Peyer's patch (tissue), 4 donors: ENCODE measurements around the gene METTL22. TPM values are rescaled to one million over a fixed set of nuclear protein-coding genes. Genes with fewer than 3 reads are reported as not detected.

Experiments used
- DNase-seq, 3 donors: peaks; one replicate each; pipeline ENCODE4 v3.0.0-alpha.2; 2017 to 2019
- H3K27ac ChIP-seq, 4 donors: fragments of 200-600 bp; sonication (generic); one replicate each; pipeline ENCODE4 v1.5.1; 2016 to 2019
- H3K27me3 ChIP-seq, 2 donors: fragments of 200-600 bp; sonication (generic); one replicate each; pipeline ENCODE4 v1.5.1; 2019
- H3K36me3 ChIP-seq, 3 donors: fragments of 200-600 bp; sonication (generic); one replicate each; pipeline ENCODE4 v1.5.1; 2016 to 2019
- H3K4me1 ChIP-seq, 4 donors: fragments of 200-600 bp; sonication (generic); one replicate each; pipeline ENCODE4 v1.5.1; 2016 to 2019
- H3K4me3 ChIP-seq, 4 donors: fragments of 200-600 bp; sonication (generic); 1 replicate in 3 of 4; 2 replicates in 1 of 4; pipeline ENCODE4 v1.5.1; 2016 to 2019; ENCODE audit warnings: mild to moderate bottlenecking in 1 of 4
- H3K9me3 ChIP-seq, 4 donors: fragments of 200-600 bp; sonication (generic); one replicate each; pipeline ENCODE4 v1.5.1; 2016 to 2019; ENCODE audit warnings: mild to moderate bottlenecking in 1 of 4
- CTCF ChIP-seq, 6 experiments: fragments of 450-650 bp in 4 of 6; fragments of 200-600 bp in 2 of 6; sonication (generic) in 1 of 6; IDR thresholded peaks; one replicate each; pipeline ENCODE4 v1.5.1; 2017 to 2019; ENCODE audit warnings: antibody characterized with exemption in 6 of 6, mild to moderate bottlenecking in 3 of 6, moderate library complexity in 1 of 6
- POLR2A ChIP-seq, 2 donors: fragments of 450-650 bp; IDR thresholded peaks; one replicate each; pipeline ENCODE4 v1.5.1; 2017; ENCODE audit warnings: antibody characterized with exemption in 2 of 2, mild to moderate bottlenecking in 2 of 2, moderate library complexity in 2 of 2
- total RNA-seq, 4 donors: library from RNA; depleted of rRNA; stranded (reverse); fragments of >200 nt; gene quantifications; one replicate each; pipeline ENCODE4 v1.1.0, GENCODE V29; 2016

Gene METTL22
- total RNA-seq, 4 donors from 2014 or later = 25.0 to 86.5 (median 59.0) TPM

- Histone ChIP-seq H3K4me1 (peaks cover 0 to 9% (median 4%) of the 10 kb centered on the region in 4 donors), H3K27ac (no peak overlapping the region), H3K4me3 (no peak overlapping the region), H3K9me3 (no peaks in the 10 kb centered on the region), H3K36me3 (no peaks in the 10 kb centered on the region), H3K27me3 (no peaks in the 10 kb centered on the region)
- no peak for TF ChIP-seq CTCF (IDR thresholded peaks at IDR 0.05)
- no peak for TF ChIP-seq POLR2A (IDR thresholded peaks at IDR 0.05)
- DNase-seq = no peak
These were observed 54.7 kb downstream of the METTL22 start for GRCh38 chr16:8676160-8676547.

- peaks cover 0 to 9% (median 4%) of the 10 kb centered on the region in 4 donors for H3K4me1 ChIP-seq
- no peak overlapping the region for H3K4me3 ChIP-seq
- H3K27me3 ChIP-seq = no peaks in the 10 kb centered on the region
- no peaks in the 10 kb centered on the region for H3K36me3 ChIP-seq
- no peaks in the 10 kb centered on the region for H3K9me3 ChIP-seq
- TF ChIP-seq CTCF (IDR thresholded peaks at IDR 0.05) (no peak), POLR2A (IDR thresholded peaks at IDR 0.05) (no peak)
- DNase-seq = no peak
- H3K27ac ChIP-seq = no peak overlapping the region
These were observed 55.4 kb downstream of the METTL22 start for GRCh38 chr16:8676737-8677375.

GRCh38 chr16:8677481-8677880, 56.0 kb downstream of the METTL22 start:
- no peaks in the 10 kb centered on the region for H3K27me3 ChIP-seq
- no peak overlapping the region for H3K27ac ChIP-seq
- H3K9me3 ChIP-seq = no peaks in the 10 kb centered on the region
- no peaks in the 10 kb centered on the region for H3K36me3 ChIP-seq
- DNase-seq = no peak
- H3K4me1 ChIP-seq = peaks cover 0 to 9% (median 4%) of the 10 kb centered on the region in 4 donors
- TF ChIP-seq CTCF (IDR thresholded peaks at IDR 0.05) (no peak), POLR2A (IDR thresholded peaks at IDR 0.05) (no peak)
- H3K4me3 ChIP-seq = no peak overlapping the region

- Histone ChIP-seq H3K4me3 (no peak overlapping the region), H3K4me1 (peaks cover 0 to 9% (median 4%) of the 10 kb centered on the region in 4 donors), H3K27ac (no peak overlapping the region), H3K36me3 (no peaks in the 10 kb centered on the region), H3K9me3 (no peaks in the 10 kb centered on the region), H3K27me3 (no peaks in the 10 kb centered on the region)
- no peak for DNase-seq
- TF ChIP-seq CTCF (IDR thresholded peaks at IDR 0.05) (no peak), POLR2A (IDR thresholded peaks at IDR 0.05) (no peak)
These were observed 56.8 kb downstream of the METTL22 start for GRCh38 chr16:8678068-8678927.

- H3K9me3 ChIP-seq = no peaks in the 10 kb centered on the region
- TF ChIP-seq CTCF (IDR thresholded peaks at IDR 0.05) = no peak
- H3K36me3 ChIP-seq = no peaks in the 10 kb centered on the region
- no peak for DNase-seq
- no peaks in the 10 kb centered on the region for H3K27me3 ChIP-seq
- H3K27ac ChIP-seq = no peak overlapping the region
- H3K4me3 ChIP-seq = no peak overlapping the region
- H3K4me1 ChIP-seq = peaks cover 0 to 9% (median 4%) of the 10 kb centered on the region in 4 donors
These were observed 57.7 kb downstream of the METTL22 start for GRCh38 chr16:8679151-8679550.
